Right cardiac atrium (tissue), 5 donors: Measurements from ENCODE around the gene SEZ6L. TPM values are rescaled to one million over a fixed set of nuclear protein-coding genes. Genes with fewer than 3 reads are reported as not detected.

Experiments
- ATAC-seq, 2 donors: fragments of 200-7000 bp; cut with Tn5 transposase; one replicate each; pipeline versions ENCODE4 v1.8.0 to v1.9.1; 2020; ENCODE audit warnings: moderate library complexity in 2 of 2, mild to moderate bottlenecking in 1 of 2
- DNase-seq, 3 donors: peaks; one replicate each; pipeline ENCODE4 v3.0.0-alpha.2; 2020
- H3K27ac ChIP-seq: one replicate; pipeline ENCODE4 v1.5.1; 2013; ENCODE audit warnings: mild to moderate bottlenecking, low read length, control low read depth, moderate library complexity
- H3K27me3 ChIP-seq: one replicate; pipeline ENCODE4 v1.6.1; 2013; ENCODE audit not compliant: control insufficient read depth, insufficient read depth
- H3K4me1 ChIP-seq: one replicate; pipeline ENCODE4 v1.6.1; 2013; ENCODE audit warnings: low read length; ENCODE audit not compliant: control insufficient read depth, insufficient read depth
- H3K4me3 ChIP-seq: one replicate; pipeline ENCODE4 v1.5.1; 2013; ENCODE audit warnings: low read length, control low read depth
- H3K9me3 ChIP-seq: one replicate; pipeline ENCODE4 v1.6.1; 2013; ENCODE audit warnings: low read length; ENCODE audit not compliant: control insufficient read depth
- WGBS: extraction: QIAGEN DNeasy Blood & Tissue Kit; methylation state at CpG from one replicate; pipeline ENCODE4 v1.1.7; 2013; 5-methylcytosine and 5-hydroxymethylcytosine counted together
- intact Hi-C, 4 donors: fragments of 100-400 bp; cut with DNase I; formaldehyde crosslinking; loops; one replicate each; pipeline versions ENCODE4 v1.11.0 to v1.14.0; 2022 to 2023
- polyA plus RNA-seq: library from polyadenylated mRNA; stranded (reverse); fragments of 200-250 nt; gene quantifications from one replicate; pipeline ENCODE4 v1.2.3, GENCODE V29; 2013
- total RNA-seq, 4 donors: library from RNA; stranded (reverse); fragmentation: NEBNext Ultra II Directional; extraction: Animal tissue kit (Norgen Biotek cat#: 25700); gene quantifications; one replicate each; pipeline ENCODE4 v1.2.1, GENCODE V29; 2021
- donor health status: healthy with polysubstance abuse.
- donor health status: DM: no; HTN: yes; CAD: no.
- donor health status: DM: no; HTN: no; CAD: no.
- donor health status: DM: no; HTN: yes; CAD: no; lungs with severe emphysema.
- donor health status: DM: yes; HTN: yes; CAD: no.

SEZ6L gene
- total and polyA plus RNA-seq, 5 donors, result 0.11 to 0.40 (median 0.26) TPM

DNA sequence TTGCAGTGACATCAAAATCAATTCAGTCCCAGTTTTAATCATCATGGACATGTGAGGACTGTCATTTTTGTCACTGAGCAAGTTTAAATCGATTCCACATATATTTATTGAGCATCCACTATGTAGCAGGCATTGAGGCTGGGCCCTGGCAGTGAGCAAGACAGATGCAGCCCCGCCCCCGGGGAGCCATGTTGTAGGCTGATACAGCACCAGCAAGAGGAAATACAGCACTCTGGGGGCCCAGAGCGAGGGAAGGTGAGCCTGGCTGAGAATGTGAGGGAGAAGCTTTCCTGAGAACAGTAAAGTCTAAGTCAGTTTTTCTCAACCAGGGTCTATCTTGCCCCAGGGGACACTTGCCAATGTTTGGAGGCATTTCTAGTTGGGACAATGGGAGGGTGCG lies 151.2 kb downstream of the SEZ6L start:
- 60% methylated on average over 5 of the region's 5 CpGs for WGBS
- no peaks in the 10 kb centered on the region for H3K4me1 ChIP-seq
- H3K4me3 ChIP-seq, result no peak overlapping the region
- no peaks in the 10 kb centered on the region for H3K9me3 ChIP-seq
- no peak for ATAC-seq
- no peaks in the 10 kb centered on the region for H3K27me3 ChIP-seq
- H3K27ac ChIP-seq, result no peak overlapping the region
- no peak for DNase-seq
- intact Hi-C loops, result loop anchor here in 2 of 4 donors (10.0 kb wide), 2 partner anchors 236 to 246 kb away; no protein-coding TSS in a partner anchor

DNA sequence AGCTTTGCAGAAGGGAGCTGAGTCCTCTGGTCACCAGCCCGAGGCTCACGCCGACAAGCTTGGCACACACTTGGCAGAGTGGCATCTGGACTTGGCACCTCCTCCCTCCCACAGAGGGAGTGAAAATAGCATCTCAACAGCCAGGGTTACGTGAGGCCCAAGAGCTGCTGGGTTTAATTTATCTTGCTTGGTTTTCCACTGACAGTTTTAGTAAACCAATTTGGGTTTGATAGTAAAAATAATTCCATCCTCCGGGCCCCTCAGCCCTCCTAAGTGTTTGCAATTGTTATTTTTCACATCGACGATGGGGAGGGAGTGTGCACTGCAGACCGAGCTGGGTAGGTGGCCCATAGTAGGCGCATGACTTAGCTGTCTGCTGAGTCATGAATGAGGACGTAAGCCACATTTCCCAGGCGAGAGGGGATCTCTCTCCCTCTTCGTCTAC lies 152.2 kb downstream of the SEZ6L start:
- ATAC-seq (peak; percentile 85 to 91), DNase-seq (peak; percentile 36 to 79 (median 66))
- H3K4me3 ChIP-seq, result no peak overlapping the region
- intact Hi-C loops, result loop anchor here in 2 of 4 donors (10.0 kb wide), 2 partner anchors 237 to 247 kb away; no protein-coding TSS in a partner anchor
- H3K4me1 ChIP-seq, result no peaks in the 10 kb centered on the region
- no peaks in the 10 kb centered on the region for H3K9me3 ChIP-seq
- no peaks in the 10 kb centered on the region for H3K27me3 ChIP-seq
- WGBS, result 36% methylated on average over 12 of the region's 12 CpGs
- peak overlapping the region; percentile 25 for H3K27ac ChIP-seq

DNA sequence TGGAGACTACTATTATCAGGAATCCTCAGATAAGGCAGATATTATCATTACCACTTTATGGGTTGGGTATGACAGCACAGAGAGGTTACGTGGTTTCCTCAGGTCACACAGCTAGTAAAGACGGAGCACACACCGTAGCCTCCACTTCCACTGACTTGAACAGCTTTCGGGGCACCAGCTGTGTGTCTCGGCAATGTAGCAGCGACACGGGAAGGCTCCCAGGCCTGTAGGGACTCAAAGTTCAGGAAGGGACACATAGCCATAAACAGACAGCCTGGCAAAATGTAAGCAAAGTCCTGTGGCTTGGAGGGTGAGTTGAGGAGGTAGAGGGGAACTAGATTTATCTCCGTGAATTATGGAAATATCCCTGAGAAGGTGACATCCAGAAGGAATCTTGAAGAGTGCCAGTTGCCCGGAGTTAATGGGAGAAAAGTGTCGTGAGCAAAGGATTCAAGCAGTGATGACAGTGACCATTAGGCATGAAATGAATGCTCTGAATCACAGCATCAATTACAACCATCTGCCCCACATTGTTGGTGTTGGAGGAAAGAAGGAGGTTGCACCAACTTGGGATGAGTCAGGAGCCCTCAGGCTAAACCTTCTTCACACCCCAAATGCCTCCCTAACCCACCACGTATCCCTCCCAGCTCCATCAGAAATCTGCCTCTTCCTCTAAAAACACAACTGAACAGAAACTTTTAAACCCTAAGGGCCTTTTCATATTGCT lies 153.1 kb downstream of the SEZ6L start:
- Histone ChIP-seq H3K4me1 (no peaks in the 10 kb centered on the region), H3K27ac (peak overlapping the region; percentile 36), H3K27me3 (no peaks in the 10 kb centered on the region), H3K4me3 (no peak overlapping the region), H3K9me3 (no peaks in the 10 kb centered on the region)
- intact Hi-C loops, result loop anchor here in 2 of 4 donors (10.0 kb wide), 2 partner anchors 238 to 248 kb away; no protein-coding TSS in a partner anchor
- no peak for ATAC-seq
- 71% methylated on average over 11 of the region's 11 CpGs for WGBS
- DNase-seq, result no peak

GRCh38 chr22:26323013-26323412 lies 153.8 kb downstream of the SEZ6L start:
- intact Hi-C loops, result loop anchor here in 2 of 4 donors (10.0 kb wide), 2 partner anchors 238 to 248 kb away; no protein-coding TSS in a partner anchor
- Histone ChIP-seq H3K9me3 (no peaks in the 10 kb centered on the region), H3K4me1 (no peaks in the 10 kb centered on the region), H3K27me3 (no peaks in the 10 kb centered on the region), H3K27ac (no peak overlapping the region), H3K4me3 (no peak overlapping the region)
- 84% methylated on average over 5 of the region's 5 CpGs for WGBS
- ATAC-seq (no peak), DNase-seq (no peak)

DNA sequence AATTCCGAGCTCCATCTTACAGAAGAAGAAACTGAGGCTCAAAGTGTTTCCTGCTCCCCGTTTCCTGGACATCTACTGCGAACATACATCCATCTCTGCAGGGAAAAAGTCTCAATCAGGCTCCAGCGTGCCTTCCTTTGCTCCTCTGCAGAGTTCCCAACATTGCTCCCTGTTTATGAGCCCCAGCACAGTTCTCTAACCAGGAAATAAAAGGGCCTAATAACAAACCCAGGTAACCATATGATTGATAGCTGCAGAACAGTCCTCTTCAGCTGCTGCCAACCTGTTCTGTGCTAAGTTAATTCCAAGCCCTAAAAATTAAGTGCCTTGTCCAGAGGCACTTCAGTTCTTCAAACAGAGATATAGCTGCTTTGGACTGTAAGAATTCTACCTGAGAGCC lies 154.9 kb downstream of the SEZ6L start:
- no peak overlapping the region for H3K27ac ChIP-seq
- no peaks in the 10 kb centered on the region for H3K27me3 ChIP-seq
- intact Hi-C loops, result loop anchor here in 2 of 4 donors (10.0 kb wide), 2 partner anchors 239 to 249 kb away; no protein-coding TSS in a partner anchor
- ATAC-seq, result no peak
- H3K4me3 ChIP-seq, result no peak overlapping the region
- H3K9me3 ChIP-seq, result no peaks in the 10 kb centered on the region
- no peaks in the 10 kb centered on the region for H3K4me1 ChIP-seq
- no peak for DNase-seq
- WGBS, result 60% methylated on average over 4 of the region's 4 CpGs

DNA sequence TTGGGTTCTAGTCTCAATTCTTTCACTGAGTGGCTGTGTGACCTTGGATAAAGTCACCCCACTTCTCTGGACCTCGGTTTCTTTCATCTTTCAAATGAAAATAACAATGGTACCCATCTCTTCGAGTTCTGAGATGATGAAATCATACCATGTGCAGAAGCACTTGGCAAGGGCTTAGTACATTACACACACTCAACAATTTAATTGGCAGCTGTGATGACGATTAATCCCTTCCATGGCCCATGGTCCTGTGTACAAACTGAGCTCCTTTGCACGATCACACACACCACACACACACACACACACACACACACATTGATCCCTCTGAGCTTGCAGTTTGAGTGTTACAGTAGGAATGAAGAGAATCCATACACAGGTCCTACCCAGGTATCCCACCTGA lies 156.4 kb downstream of the SEZ6L start:
- H3K27me3 ChIP-seq, result no peaks in the 10 kb centered on the region
- no peak overlapping the region for H3K4me3 ChIP-seq
- 62% methylated on average over 4 of the region's 4 CpGs for WGBS
- H3K9me3 ChIP-seq, result no peaks in the 10 kb centered on the region
- intact Hi-C loops, result loop anchor here in 2 of 4 donors (10.0 kb wide), 2 partner anchors 241 to 251 kb away; no protein-coding TSS in a partner anchor
- H3K4me1 ChIP-seq, result no peaks in the 10 kb centered on the region
- no peak overlapping the region for H3K27ac ChIP-seq
- DNase-seq (no peak), ATAC-seq (no peak)

GRCh38 chr22:26326803-26327202 lies 157.5 kb downstream of the SEZ6L start:
- H3K4me1 ChIP-seq, result no peaks in the 10 kb centered on the region
- WGBS, result 56% methylated on average over 20 of the region's 20 CpGs
- no peaks in the 10 kb centered on the region for H3K27me3 ChIP-seq
- no peaks in the 10 kb centered on the region for H3K9me3 ChIP-seq
- DNase-seq (no peak), ATAC-seq (no peak)
- no peak overlapping the region for H3K27ac ChIP-seq
- no peak overlapping the region for H3K4me3 ChIP-seq
- intact Hi-C loops, result loop anchor here in 2 of 4 donors (10.0 kb wide), 2 partner anchors 242 to 252 kb away; no protein-coding TSS in a partner anchor

DNA sequence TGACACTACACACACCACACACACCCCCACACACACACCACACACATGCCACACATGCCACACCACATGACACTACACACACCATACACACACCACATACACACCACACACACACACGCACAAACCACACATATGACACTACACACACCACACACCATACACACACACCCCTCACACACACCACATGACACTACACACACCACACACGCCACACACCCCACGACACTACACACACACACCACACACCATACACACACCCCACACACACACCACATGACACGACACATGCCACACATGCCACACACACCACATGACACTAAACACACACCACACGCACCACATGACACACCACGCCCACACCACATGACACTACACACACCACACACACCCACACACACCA lies 158.0 kb downstream of the SEZ6L start:
- H3K27ac ChIP-seq, result no peak overlapping the region
- no peaks in the 10 kb centered on the region for H3K27me3 ChIP-seq
- DNase-seq, result no peak
- no peaks in the 10 kb centered on the region for H3K4me1 ChIP-seq
- no peak overlapping the region for H3K4me3 ChIP-seq
- no peak for ATAC-seq
- WGBS, result 89% methylated on average over 6 of the region's 6 CpGs
- intact Hi-C loops, result loop anchor here in 2 of 4 donors (10.0 kb wide), 2 partner anchors 243 to 253 kb away; no protein-coding TSS in a partner anchor
- H3K9me3 ChIP-seq, result no peaks in the 10 kb centered on the region

DNA sequence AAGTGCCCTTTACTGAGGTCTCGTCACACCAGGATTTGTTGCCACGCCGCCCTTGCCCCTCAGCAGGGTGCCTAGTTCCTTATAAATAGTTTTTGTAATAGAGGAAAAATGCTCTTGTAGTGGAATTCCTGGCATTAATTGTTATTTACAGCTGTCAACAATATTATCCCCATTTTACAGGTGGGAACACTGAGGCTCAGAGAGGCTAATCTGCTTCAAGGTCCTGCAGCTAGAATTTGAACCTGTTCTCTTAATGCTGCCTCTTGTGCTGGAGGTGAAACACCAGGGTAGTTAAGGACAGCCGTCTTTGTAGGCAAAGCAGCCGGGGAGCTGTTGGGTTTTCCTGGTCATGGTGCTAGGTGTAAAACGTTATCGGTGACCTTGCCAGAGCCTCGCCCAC lies 159.0 kb downstream of the SEZ6L start:
- intact Hi-C loops, result loop anchor here in 2 of 4 donors (10.0 kb wide), 2 partner anchors 243 to 253 kb away; no protein-coding TSS in a partner anchor
- DNase-seq (no peak), ATAC-seq (no peak)
- Histone ChIP-seq H3K27me3 (no peaks in the 10 kb centered on the region), H3K9me3 (no peaks in the 10 kb centered on the region), H3K27ac (no peak overlapping the region), H3K4me1 (no peaks in the 10 kb centered on the region), H3K4me3 (no peak overlapping the region)
- 72% methylated on average over 8 of the region's 8 CpGs for WGBS

DNA sequence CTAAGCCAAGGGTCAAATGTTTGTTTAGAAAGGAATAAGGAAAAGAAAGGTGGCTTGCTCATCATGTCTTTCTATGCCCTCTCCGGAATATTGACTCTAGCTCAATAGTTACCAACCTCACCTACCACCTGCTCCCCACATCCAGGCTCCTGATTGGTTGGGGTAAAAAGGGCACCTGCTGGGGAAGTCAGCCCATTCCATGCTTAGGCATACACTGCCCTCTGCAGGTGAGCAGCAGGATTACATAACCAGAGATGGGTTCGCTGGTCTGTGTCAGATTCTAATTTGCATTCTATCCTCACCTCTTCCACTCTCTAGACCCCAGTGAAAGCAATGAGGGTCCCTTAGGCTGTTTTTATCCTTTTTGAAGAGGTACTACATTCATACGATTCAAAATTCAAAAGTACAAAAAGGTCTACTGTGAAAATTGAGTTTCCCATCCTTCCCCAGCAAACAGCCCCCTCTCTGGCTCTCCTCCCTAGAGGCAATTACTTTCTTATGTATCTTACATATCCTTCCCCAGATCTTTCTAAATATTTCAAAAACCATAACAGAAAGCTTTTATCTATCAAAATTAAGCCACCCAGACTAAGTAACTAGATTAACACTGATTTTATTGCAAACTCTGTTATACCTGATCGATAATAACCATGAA lies 161.8 kb downstream of the SEZ6L start:
- Histone ChIP-seq H3K27ac (no peak overlapping the region), H3K27me3 (no peaks in the 10 kb centered on the region), H3K9me3 (no peaks in the 10 kb centered on the region), H3K4me3 (no peak overlapping the region), H3K4me1 (no peaks in the 10 kb centered on the region)
- 31% methylated on average over 4 of the region's 4 CpGs for WGBS
- peak; percentile 33 to 67 for ATAC-seq
- intact Hi-C loops, result loop anchor here in 1 of 4 donors (5.0 kb wide), 1 partner anchor 159 kb away; no protein-coding TSS in a partner anchor
- no peak for DNase-seq
